Effector CD8-positive, alpha-beta T cell (primary cell): ENCODE measurements around the gene FLII.

Experiments used
- DNase-seq: peaks from one replicate; lab custom pipeline; 2025; lab: John Stamatoyannopoulos, UW

Gene FLII

GRCh38 chr17:18245038-18245776 is 13.3 kb downstream of the FLII start:
- no peak for DNase-seq

DNA sequence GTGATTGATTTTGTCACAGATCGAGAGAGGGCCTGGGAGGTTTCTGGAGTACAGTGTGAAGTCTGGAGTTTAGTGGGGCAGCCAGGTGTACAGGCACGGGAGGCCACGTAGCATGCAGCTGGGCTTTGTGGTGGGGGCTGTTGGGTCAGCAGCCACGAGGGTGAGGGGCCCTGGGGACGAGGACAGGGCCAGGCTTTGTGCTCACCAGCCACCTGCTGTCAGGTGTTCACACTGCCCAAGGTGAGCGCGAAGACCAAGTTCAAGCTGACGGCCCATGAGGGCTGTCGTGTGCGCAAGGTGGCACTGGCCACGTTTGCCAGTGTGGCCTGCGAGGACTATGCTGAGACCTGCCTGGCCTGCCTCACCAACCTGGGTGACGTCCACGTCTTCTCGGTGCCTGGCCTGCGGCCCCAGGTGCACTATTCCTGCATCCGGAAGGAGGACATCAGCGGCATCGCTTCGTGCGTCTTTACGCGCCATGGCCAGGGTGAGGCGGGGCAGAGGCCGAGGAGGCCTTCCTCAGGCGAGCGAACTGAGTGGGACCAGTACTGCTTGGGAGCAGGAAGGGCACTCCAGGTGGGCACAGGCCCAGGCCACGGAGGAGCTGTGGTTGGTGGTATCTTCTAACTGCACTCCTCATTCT is 17.2 kb downstream of the FLII start:
- no peak for DNase-seq

- no peak for DNase-seq
Measured at GRCh38 chr17:18240449-18240848, 18.1 kb downstream of the FLII start.

DNA sequence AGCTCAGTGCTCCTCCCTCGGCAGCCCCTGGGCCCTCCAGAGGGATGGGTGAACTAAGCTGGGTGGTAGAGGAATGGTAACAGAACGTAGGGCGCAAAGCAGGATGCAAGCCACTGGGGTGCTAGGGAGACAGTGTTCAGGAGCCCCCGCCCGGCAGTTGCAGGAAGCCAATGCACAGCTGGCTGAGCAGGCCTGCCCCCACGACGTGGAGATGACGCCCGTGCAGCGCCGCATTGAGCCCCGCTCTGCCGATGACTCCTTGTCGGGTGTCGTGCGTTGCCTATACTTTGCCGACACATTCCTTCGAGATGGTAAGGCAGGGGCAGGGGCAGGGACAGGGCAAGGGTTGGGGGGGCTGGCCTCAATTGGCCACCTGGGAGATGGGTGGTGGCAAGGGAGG is 20.2 kb downstream of the FLII start:
- DNase-seq: no peak

GRCh38 chr17:18237461-18237860 is 21.1 kb downstream of the FLII start:
- DNase-seq: no peak

DNA sequence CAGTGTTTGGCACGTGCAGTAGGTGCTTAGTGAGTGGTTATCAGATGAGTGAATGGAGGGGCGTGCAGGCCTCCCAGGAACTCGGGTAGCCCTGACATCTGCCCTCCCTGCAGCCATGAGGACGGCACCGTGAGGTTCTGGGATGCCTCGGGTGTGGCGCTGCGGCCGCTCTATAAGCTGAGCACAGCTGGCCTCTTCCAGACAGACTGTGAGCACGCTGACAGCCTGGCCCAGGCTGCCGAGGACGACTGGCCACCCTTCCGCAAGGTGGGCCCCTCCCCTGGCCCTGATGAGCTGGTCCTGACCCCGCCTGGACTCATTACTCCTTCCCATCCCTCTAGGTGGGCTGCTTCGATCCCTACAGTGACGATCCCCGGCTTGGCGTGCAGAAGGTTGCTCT is 22.0 kb downstream of the FLII start:
- DNase-seq: no peak

GRCh38 chr17:18235743-18236256 is 22.7 kb downstream of the FLII start:
- DNase-seq: no peak

DNA sequence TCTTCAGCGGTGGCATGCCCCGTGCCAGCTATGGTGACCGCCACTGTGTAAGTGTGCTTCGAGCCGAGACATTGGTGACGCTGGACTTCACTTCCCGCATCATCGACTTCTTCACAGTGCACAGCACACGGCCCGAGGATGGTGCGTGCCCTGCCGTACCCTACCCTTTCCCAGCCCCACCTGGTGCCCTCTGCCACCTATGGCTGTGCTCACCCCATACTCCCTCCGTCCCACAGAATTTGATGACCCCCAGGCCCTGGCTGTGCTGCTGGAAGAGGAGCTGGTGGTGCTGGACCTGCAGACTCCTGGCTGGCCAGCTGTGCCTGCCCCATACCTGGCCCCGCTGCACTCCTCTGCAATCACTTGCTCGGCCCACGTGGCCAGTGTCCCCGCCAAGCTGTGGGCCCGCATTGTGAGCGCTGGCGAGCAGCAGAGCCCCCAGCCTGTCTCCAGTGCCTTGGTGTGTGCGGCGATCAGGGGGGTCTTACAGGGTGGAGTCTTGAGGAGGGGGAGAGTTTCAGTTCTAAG is 23.6 kb downstream of the FLII start:
- no peak for DNase-seq

DNA sequence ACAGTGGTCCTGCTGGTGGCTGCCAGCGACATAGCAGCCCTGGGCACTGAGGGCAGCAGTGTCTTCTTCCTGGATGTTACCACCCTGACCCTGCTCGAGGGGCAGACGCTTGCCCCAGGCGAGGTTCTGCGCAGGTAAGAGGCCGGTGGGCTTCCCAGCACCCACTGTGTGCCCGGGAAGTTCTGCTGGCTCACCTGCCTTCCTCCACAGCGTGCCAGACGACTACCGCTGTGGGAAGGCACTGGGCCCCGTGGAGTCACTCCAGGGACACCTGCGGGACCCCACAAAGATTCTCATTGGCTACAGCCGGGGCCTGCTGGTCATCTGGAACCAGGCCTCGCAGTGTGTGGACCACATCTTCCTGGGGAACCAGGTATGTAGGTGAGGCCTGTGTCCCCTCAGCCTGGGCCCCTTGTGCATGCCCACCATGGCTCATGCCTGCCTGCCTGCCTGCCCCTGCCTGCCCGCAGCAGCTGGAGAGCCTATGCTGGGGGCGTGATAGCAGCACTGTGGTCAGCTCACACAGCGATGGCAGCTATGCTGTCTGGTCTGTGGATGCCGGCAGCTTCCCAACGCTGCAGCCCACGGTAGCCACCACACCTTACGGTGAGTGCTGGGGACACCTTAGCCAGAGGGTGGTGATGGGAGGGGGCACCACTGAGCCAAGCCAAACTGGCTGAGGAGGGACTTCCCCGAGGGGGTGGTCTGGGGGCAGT is 24.6 kb downstream of the FLII start:
- DNase-seq: no peak

GRCh38 chr17:18231164-18231563 is 27.4 kb downstream of the FLII start:
- DNase-seq: no peak

GRCh38 chr17:18230288-18231141 is 28.0 kb downstream of the FLII start:
- DNase-seq: no peak

DNA sequence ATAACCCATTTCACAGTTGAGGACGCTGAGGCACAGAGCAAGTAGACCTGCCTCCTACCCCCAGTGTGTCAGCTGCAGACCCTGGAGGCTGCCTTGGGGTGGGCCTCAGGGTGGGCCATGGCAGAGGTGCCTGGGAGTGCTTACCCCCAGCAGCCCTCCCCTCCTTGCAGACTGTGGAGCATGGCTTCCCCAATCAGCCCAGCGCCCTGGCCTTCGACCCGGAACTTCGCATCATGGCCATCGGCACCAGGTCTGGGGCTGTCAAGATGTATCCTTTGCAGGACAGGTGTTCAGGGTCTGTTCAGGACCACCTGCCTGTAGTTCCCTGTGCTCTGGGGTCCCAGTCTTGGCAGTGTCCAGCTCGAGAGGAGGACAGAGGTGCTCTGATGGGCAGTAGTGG is 28.8 kb downstream of the FLII start:
- no peak for DNase-seq

- DNase-seq: no peak
Measured at GRCh38 chr17:18229254-18229653, 29.3 kb downstream of the FLII start.

DNA sequence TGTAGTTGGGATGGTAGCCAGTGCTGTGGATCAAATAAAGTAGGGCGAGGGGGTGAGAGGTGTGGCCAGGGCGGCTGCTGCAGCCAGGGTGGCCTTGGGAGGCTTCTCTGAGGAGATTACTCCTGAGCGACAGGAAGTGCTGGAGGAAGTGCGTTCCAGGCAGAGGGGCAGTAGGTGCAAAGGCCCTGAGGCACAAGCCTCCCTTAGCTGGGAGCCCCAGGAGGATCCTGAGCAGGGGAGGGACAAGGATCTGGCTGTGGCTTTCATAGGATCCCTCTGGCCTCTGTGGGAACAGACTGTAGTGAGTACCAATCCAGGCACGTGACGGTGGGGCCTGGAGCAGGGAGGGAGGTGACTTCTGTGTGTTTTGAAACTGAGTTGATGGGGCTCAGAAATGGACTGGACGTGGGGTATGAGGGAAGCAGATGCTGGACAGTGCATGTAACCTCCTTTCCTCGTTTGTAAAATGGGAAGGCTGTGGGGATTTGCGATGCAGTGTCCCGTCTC is 30.3 kb downstream of the FLII start:
- DNase-seq: no peak

- no peak for DNase-seq
Measured at GRCh38 chr17:18227635-18228034, 30.9 kb downstream of the FLII start.

- no peak for DNase-seq
Measured at GRCh38 chr17:18226284-18226945, 32.1 kb downstream of the FLII start.

GRCh38 chr17:18225642-18226283 is 32.8 kb downstream of the FLII start:
- DNase-seq: no peak

DNA sequence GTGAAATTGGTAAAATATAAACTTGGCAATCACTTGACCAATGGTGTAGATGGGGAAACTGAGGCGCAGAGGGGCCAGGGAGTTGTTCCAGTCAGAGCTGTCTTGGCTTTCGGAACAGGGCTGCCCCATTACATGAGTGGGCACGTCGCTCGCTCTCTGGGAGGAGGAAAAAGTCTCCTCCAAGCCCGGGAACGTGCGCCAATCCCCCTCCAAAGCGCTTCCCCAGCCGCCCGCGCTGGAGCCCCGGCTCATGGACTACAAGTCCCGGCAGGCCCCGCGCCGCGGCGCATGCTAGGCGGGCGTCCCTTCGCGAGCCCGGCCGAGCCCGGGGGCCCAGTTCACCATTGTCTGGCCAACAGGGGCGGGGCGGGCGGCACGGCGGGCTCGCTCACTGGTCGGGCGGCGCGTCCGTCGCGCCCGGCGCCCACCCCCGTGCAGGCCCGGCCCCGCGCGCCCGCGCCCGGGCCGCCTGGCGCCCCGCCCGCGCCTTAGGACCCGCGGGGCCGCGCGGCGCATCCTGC is 33.4 kb downstream of the FLII start, which contains the start of gene LLGL1:
Gene LLGL1, plus strand, starts transcription at position 515 of the 521 bp plus-strand sequence. CDS start 48 bp downstream, outside the sequence.
- peak; percentile 93 for DNase-seq

- DNase-seq: no peak
Measured at GRCh38 chr17:18224387-18225120, 34.0 kb downstream of the FLII start.
